ENCODE data around the gene PRMT5. TPM values are rescaled to one million over a fixed set of nuclear protein-coding genes. Genes with fewer than 3 reads are reported as not detected.

Gene PRMT5
- total and polyA plus RNA-seq, 2 donors from 2014 or later: 58.7 to 64.2 TPM

DNA sequence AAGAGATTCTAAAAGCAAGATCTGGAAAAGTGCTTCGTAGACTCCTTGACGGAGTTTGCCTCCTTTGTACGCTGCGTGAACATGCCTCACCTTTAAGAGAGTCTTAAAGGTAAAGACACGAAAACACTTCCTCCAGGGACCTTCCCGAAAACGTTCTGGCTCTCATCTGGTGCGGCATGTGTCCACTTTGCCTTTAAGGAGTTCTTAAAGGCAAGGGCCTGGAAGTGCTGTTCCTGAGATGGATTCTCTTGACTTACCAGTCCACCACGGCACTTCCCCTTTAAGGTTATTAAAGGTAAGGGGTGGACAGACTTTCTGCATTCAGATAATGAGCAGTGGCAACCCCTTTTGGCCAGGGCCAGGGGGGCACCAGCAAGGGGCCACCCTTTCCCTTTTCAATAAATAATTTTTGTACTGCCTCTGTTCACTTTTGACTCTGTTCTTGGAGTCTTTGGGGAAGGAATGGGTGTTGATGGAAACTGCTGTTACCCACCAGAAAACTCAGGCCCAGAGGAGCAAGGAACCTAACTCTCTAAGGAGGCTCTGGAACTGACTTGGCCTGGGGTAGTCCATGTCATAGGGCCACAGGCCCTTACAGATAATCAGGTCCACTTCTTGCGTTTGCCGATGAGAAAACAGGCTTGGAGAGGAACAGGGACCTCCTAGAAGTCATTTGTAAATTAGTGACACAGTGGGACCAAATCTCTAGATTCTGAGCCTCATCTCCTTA, 41.8 kb downstream of the PRMT5 start:
- intact Hi-C loops (cut with DNase I): no loop called here
- peaks cover 0 to 13% (median 4%) of the 10 kb centered on the region in 3 donors for H3K4me1 ChIP-seq (ENCODE audit: control insufficient read depth in 2 of 3, insufficient read depth in 2 of 3, low read depth in 1 of 3, low read length in 3 of 3)
- peak in 4 of 5 donors; percentile 90 to 98 (median 94) for DNase-seq
- no peaks in the 10 kb centered on the region for H3K9me3 ChIP-seq (ENCODE audit: control insufficient read depth in 2 of 3, insufficient read depth in 1 of 3, low read length in 3 of 3)
- H3K27me3 ChIP-seq (ENCODE audit: control insufficient read depth, insufficient read depth, low read length): no peaks in the 10 kb centered on the region
- no peak for FAIRE-seq
- H3K36me3 ChIP-seq (ENCODE audit: control insufficient read depth in 2 of 3, insufficient read depth in 3 of 3, low read length in 3 of 3): no peaks in the 10 kb centered on the region
- peak overlapping the region; percentile 45 to 72 (median 54) for H3K9ac ChIP-seq (ENCODE audit: low read length in 3 of 3)
- H3K27ac ChIP-seq (ENCODE audit: low read depth in 2 of 2, low read length in 2 of 2): peak overlapping the region; percentile 30 to 73
- TF ChIP-seq, protein P1, sequence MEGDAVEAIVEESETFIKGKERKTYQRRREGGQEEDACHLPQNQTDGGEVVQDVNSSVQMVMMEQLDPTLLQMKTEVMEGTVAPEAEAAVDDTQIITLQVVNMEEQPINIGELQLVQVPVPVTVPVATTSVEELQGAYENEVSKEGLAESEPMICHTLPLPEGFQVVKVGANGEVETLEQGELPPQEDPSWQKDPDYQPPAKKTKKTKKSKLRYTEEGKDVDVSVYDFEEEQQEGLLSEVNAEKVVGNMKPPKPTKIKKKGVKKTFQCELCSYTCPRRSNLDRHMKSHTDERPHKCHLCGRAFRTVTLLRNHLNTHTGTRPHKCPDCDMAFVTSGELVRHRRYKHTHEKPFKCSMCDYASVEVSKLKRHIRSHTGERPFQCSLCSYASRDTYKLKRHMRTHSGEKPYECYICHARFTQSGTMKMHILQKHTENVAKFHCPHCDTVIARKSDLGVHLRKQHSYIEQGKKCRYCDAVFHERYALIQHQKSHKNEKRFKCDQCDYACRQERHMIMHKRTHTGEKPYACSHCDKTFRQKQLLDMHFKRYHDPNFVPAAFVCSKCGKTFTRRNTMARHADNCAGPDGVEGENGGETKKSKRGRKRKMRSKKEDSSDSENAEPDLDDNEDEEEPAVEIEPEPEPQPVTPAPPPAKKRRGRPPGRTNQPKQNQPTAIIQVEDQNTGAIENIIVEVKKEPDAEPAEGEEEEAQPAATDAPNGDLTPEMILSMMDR (IDR thresholded peaks at IDR 0.05; ENCODE audit: borderline replicate concordance, extremely low read depth, insufficient read depth): no peak
- peak overlapping the region; percentile 65 to 91 (median 84) for H3K4me3 ChIP-seq (ENCODE audit: low read length in 3 of 3)

DNA sequence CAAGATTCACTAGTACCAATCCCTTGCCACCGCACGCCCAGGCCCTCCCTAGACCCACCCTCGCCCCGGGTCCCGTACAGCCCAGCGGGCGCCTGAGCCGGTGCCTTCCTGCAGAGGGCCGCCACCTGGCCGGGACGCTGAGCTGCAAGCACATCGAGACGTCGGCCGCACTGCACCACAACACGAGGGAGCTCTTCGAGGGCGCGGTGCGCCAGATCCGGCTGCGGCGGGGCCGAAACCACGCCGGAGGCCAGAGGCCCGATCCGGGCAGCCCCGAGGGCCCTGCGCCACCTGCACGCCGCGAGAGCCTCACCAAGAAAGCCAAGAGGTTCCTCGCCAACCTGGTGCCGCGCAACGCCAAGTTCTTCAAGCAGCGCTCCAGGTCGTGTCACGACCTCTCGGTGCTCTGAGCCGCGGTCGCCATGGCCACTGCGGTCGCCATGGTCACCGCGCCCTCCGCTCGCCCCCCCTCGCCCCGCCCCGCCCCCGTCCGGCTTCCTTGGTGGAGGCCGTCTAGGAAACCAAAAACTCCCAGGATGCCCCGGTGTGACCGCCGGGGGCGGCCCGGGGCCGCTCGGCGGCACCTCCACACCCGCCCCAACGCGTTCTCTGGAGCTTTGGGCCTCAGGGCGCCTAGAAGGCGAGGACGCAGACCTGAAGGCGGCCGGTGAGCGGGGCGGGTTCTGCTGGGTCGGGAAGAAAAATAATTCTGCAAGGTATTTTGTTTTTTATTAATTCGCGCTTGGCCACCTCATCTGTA, 42.5 kb downstream of the PRMT5 start:
- Histone ChIP-seq H3K4me1 (ENCODE audit: control insufficient read depth in 2 of 3, insufficient read depth in 2 of 3, low read depth in 1 of 3, low read length in 3 of 3) (peaks cover 0 to 13% (median 4%) of the 10 kb centered on the region in 3 donors), H3K9ac (ENCODE audit: low read length in 3 of 3) (peak overlapping the region; percentile 8 to 72 (median 54)), H3K4me3 (ENCODE audit: low read length in 3 of 3) (peak overlapping the region; percentile 65 to 91 (median 84)), H3K27ac (ENCODE audit: low read depth in 2 of 2, low read length in 2 of 2) (peak overlapping the region; percentile 30 to 73), H3K27me3 (ENCODE audit: control insufficient read depth, insufficient read depth, low read length) (no peaks in the 10 kb centered on the region), H3K9me3 (ENCODE audit: control insufficient read depth in 2 of 3, insufficient read depth in 1 of 3, low read length in 3 of 3) (no peaks in the 10 kb centered on the region), H3K36me3 (ENCODE audit: control insufficient read depth in 2 of 3, insufficient read depth in 3 of 3, low read length in 3 of 3) (no peaks in the 10 kb centered on the region)
- FAIRE-seq (no peak), DNase-seq (peak; percentile 91 to 95 (median 94))
- intact Hi-C loops (cut with DNase I): no loop called here
- TF ChIP-seq, protein P1 (IDR thresholded peaks at IDR 0.05; ENCODE audit: borderline replicate concordance, extremely low read depth, insufficient read depth): no peak

DNA sequence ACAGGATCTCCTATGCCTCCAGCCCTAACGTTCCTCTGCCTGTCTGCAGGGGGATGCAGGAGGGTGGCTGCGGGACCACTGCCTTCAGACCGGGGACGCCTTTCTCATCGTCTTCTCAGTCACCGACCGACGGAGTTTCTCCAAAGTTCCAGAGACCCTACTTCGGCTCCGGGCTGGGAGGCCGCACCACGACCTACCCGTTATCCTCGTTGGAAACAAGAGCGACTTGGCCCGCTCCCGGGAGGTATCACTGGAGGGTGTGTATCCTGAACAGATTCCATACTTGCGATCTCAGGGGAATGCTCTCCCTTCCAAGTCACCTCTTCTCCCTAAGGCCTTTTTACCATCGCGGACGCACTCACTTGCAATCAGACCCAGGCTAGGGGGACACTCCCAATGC, 43.2 kb downstream of the PRMT5 start:
- Histone ChIP-seq H3K27me3 (ENCODE audit: control insufficient read depth, insufficient read depth, low read length) (no peaks in the 10 kb centered on the region), H3K36me3 (ENCODE audit: control insufficient read depth in 2 of 3, insufficient read depth in 3 of 3, low read length in 3 of 3) (no peaks in the 10 kb centered on the region), H3K4me1 (ENCODE audit: control insufficient read depth in 2 of 3, insufficient read depth in 2 of 3, low read depth in 1 of 3, low read length in 3 of 3) (peaks cover 0 to 13% (median 4%) of the 10 kb centered on the region in 3 donors), H3K4me3 (ENCODE audit: low read length in 3 of 3) (peak overlapping the region; percentile 49 to 91 (median 57)), H3K9ac (ENCODE audit: low read length in 3 of 3) (no peak overlapping the region), H3K27ac (ENCODE audit: low read depth in 2 of 2, low read length in 2 of 2) (no peak overlapping the region), H3K9me3 (ENCODE audit: control insufficient read depth in 2 of 3, insufficient read depth in 1 of 3, low read length in 3 of 3) (no peaks in the 10 kb centered on the region)
- intact Hi-C loops (cut with DNase I): no loop called here
- DNase-seq (peak in 1 of 5 donors; percentile 61), FAIRE-seq (no peak)
- TF ChIP-seq, protein P1 (IDR thresholded peaks at IDR 0.05; ENCODE audit: borderline replicate concordance, extremely low read depth, insufficient read depth): no peak

Measured in kidney (tissue), 14 donors.